CD4-positive, alpha-beta memory T cell (primary cell): ENCODE results near the gene PCGF3. TPM values are rescaled to one million over a fixed set of nuclear protein-coding genes. Genes with fewer than 3 reads are reported as not detected.
"Not testable (repeated sequence)": the region's sequence is repeated elsewhere in the genome, so short reads cannot be mapped to it uniquely, and the experiment has no call there.

Source experiments
- CTCF ChIA-PET: fragments of 350-600 bp; sonication (Branson Sonifier 250); formaldehyde crosslinking; loops from one replicate; lab custom pipeline; 2021; ENCODE audit warnings: inconsistent platforms; ENCODE audit not compliant: partially characterized antibody; lab: Charles Lee
- POLR2A ChIA-PET: fragments of 350-600 bp; sonication (Branson Sonifier 250); formaldehyde crosslinking; loops from one replicate; lab custom pipeline; 2021; ENCODE audit not compliant: partially characterized antibody; lab: Charles Lee
- DNase-seq, 5 donors: peaks; one replicate each; pipeline versions ENCODE4 v3.0.0 to v3.0.0-alpha.2; 2020 to 2022; ENCODE audit warnings: mixed read lengths in 1 of 5
- H3K27ac ChIP-seq: one replicate; pipeline ENCODE4 v1.7.0; 2013; ENCODE audit warnings: low read depth, low read length
- H3K27me3 ChIP-seq: 2 replicates; pipeline ENCODE4 v1.7.0; 2013; ENCODE audit warnings: mild to moderate bottlenecking, low read length, moderate library complexity; ENCODE audit not compliant: insufficient read depth
- H3K36me3 ChIP-seq: 2 replicates; pipeline ENCODE4 v1.7.0; 2013; ENCODE audit warnings: mild to moderate bottlenecking, low read length, moderate library complexity; ENCODE audit not compliant: insufficient read depth
- H3K4me1 ChIP-seq: 2 replicates; pipeline ENCODE4 v1.7.0; 2013; ENCODE audit warnings: mild to moderate bottlenecking, low read length, moderate library complexity; ENCODE audit not compliant: insufficient read depth
- H3K4me3 ChIP-seq, 2 donors: one replicate each; pipeline ENCODE4 v1.7.0; 2013; ENCODE audit warnings: low read length in 2 of 2, mild to moderate bottlenecking in 1 of 2
- H3K9me3 ChIP-seq, 2 donors: one replicate each; pipeline ENCODE4 v1.7.0; 2013; ENCODE audit warnings: low read length in 2 of 2, control low read depth in 1 of 2; ENCODE audit not compliant: control insufficient read depth in 1 of 2
- H3K27ac Mint-ChIP-seq, 7 donors: one replicate each; pipeline ENCODE4 v1.8.0; 2020 to 2021; ENCODE audit warnings: mixed read lengths in 7 of 7, mild to moderate bottlenecking in 6 of 7, inconsistent platforms in 3 of 7, moderate library complexity in 3 of 7
- H3K27me3 Mint-ChIP-seq, 2 donors: one replicate each; pipeline ENCODE4 v1.8.0; 2020 to 2021; ENCODE audit warnings: mixed read lengths in 2 of 2
- H3K36me3 Mint-ChIP-seq, 2 donors: one replicate each; pipeline ENCODE4 v1.8.0; 2020 to 2021; ENCODE audit warnings: mixed read lengths in 2 of 2, inconsistent platforms in 1 of 2, mild to moderate bottlenecking in 1 of 2
- H3K4me1 Mint-ChIP-seq, 4 donors: one replicate each; pipeline ENCODE4 v1.8.0; 2020 to 2021; ENCODE audit warnings: mixed read lengths in 4 of 4, mild to moderate bottlenecking in 1 of 4
- H3K4me3 Mint-ChIP-seq, 8 donors: one replicate each; pipeline ENCODE4 v1.8.0; 2020 to 2021; ENCODE audit warnings: mixed read lengths in 8 of 8, mild to moderate bottlenecking in 7 of 8, moderate library complexity in 6 of 8, inconsistent platforms in 3 of 8
- H3K9me3 Mint-ChIP-seq, 8 donors: one replicate each; pipeline ENCODE4 v1.8.0; 2020 to 2021; ENCODE audit warnings: mixed read lengths in 8 of 8, mild to moderate bottlenecking in 5 of 8, inconsistent platforms in 3 of 8, moderate library complexity in 1 of 8
- intact Hi-C: fragments of 100-400 bp; cut with micrococcal nuclease; formaldehyde crosslinking; loops from one replicate; pipeline ENCODE4 v1.15.1; 2023
- polyA plus RNA-seq, 2 donors: library from polyadenylated mRNA; unstranded; fragments of 300-500 nt; fragmentation: Illumina TruSeq; gene quantifications; one replicate each; pipeline ENCODE4 v1.2.3, GENCODE V29; 2021
- total RNA-seq, 2 experiments: library from RNA; stranded (reverse); gene quantifications; one replicate each; pipeline ENCODE4 v1.2.3, GENCODE V29; 2021

PCGF3 gene
- total and polyA plus RNA-seq, 4 experiments from 2014 or later = 2.9 to 73.8 (median 35.6) TPM

GRCh38 chr4:702618-703048, 3.0 kb upstream of the PCGF3 start:
- no peaks in the 10 kb centered on the region for H3K27me3 ChIP-seq
- Mint-ChIP-seq H3K9me3 (no peaks in the 10 kb centered on the region), H3K36me3 (no peaks in the 10 kb centered on the region), H3K27ac (peak overlapping the region in 3 of 7 donors; percentile 30 to 74 (median 52)), H3K4me1 (peaks cover 8 to 26% (median 11%) of the 10 kb centered on the region in 4 donors), H3K4me3 (peak overlapping the region in 2 of 8 donors; percentile 32 to 36), H3K27me3 (no peaks in the 10 kb centered on the region)
- no peak overlapping the region for H3K27ac ChIP-seq
- H3K9me3 ChIP-seq = no peaks in the 10 kb centered on the region
- no peaks in the 10 kb centered on the region for H3K36me3 ChIP-seq
- H3K4me3 ChIP-seq = no peak overlapping the region
- DNase-seq = no peak
- peaks cover 24% of the 10 kb centered on the region for H3K4me1 ChIP-seq
- CTCF ChIA-PET = no interaction called here
- POLR2A ChIA-PET = no interaction called here
- intact Hi-C loops = no loop called here

GRCh38 chr4:703336-704197, 2.1 kb upstream of the PCGF3 start:
- H3K9me3 ChIP-seq = no peaks in the 10 kb centered on the region
- H3K9me3 Mint-ChIP-seq = no peaks in the 10 kb centered on the region
- DNase-seq = no peak
- H3K27ac ChIP-seq = no peak overlapping the region
- no peaks in the 10 kb centered on the region for H3K27me3 Mint-ChIP-seq
- H3K4me3 Mint-ChIP-seq = no peak overlapping the region
- H3K27ac Mint-ChIP-seq = peak overlapping the region in 1 of 7 donors; percentile 51
- peaks cover 30% of the 10 kb centered on the region for H3K4me1 ChIP-seq
- no peaks in the 10 kb centered on the region for H3K27me3 ChIP-seq
- no peak overlapping the region for H3K4me3 ChIP-seq
- CTCF ChIA-PET = interaction anchor here (0.6 kb wide), 1 partner anchor 88 kb away, joined by 5 read pairs; no protein-coding TSS in a partner anchor
- H3K36me3 ChIP-seq = no peaks in the 10 kb centered on the region
- POLR2A ChIA-PET = no interaction called here
- no peaks in the 10 kb centered on the region for H3K36me3 Mint-ChIP-seq
- intact Hi-C loops = no loop called here
- H3K4me1 Mint-ChIP-seq = peaks cover 8 to 28% (median 13%) of the 10 kb centered on the region in 4 donors

- intact Hi-C loops = no loop called here
- no peak overlapping the region for H3K27ac ChIP-seq
- H3K36me3 Mint-ChIP-seq = no peaks in the 10 kb centered on the region
- H3K36me3 ChIP-seq = no peaks in the 10 kb centered on the region
- H3K27me3 ChIP-seq = no peaks in the 10 kb centered on the region
- DNase-seq = no peak
- H3K27ac Mint-ChIP-seq = peak overlapping the region in 2 of 7 donors; percentile 4 to 36
- no peaks in the 10 kb centered on the region for H3K9me3 Mint-ChIP-seq
- peaks cover 10 to 28% (median 17%) of the 10 kb centered on the region in 4 donors for H3K4me1 Mint-ChIP-seq
- no peaks in the 10 kb centered on the region for H3K27me3 Mint-ChIP-seq
- H3K4me3 ChIP-seq = no peak overlapping the region
- H3K4me1 ChIP-seq = peaks cover 35% of the 10 kb centered on the region
- POLR2A ChIA-PET = no interaction called here
- H3K4me3 Mint-ChIP-seq = peak overlapping the region in 4 of 8 donors; percentile 26 to 84 (median 50)
- no peaks in the 10 kb centered on the region for H3K9me3 ChIP-seq
- CTCF ChIA-PET = interaction anchor here (0.6 kb wide), 1 partner anchor 88 kb away, joined by 5 read pairs; no protein-coding TSS in a partner anchor
Observed at GRCh38 chr4:704198-704891, 1.3 kb upstream of the PCGF3 start.

GRCh38 chr4:704971-705277, 708 bp upstream of the PCGF3 start:
- CTCF ChIA-PET = no interaction called here
- Mint-ChIP-seq H3K36me3 (no peaks in the 10 kb centered on the region), H3K4me3 (peak overlapping the region; percentile 48 to 94 (median 82)), H3K27me3 (no peaks in the 10 kb centered on the region), H3K9me3 (no peaks in the 10 kb centered on the region), H3K4me1 (peaks cover 9 to 26% (median 16%) of the 10 kb centered on the region in 4 donors), H3K27ac (peak overlapping the region in 3 of 7 donors; percentile 70 to 77 (median 75))
- H3K9me3 ChIP-seq = no peaks in the 10 kb centered on the region
- POLR2A ChIA-PET = interaction anchor here (1.0 kb wide), 1 partner anchor 31 kb away, joined by 4 read pairs; the partner anchor contains the start of genes ATP5ME and MYL5
- H3K27ac ChIP-seq = peak overlapping the region; percentile 93
- H3K4me3 ChIP-seq = peak overlapping the region; percentile 59 to 65
- H3K36me3 ChIP-seq = no peaks in the 10 kb centered on the region
- H3K4me1 ChIP-seq = peaks cover 29% of the 10 kb centered on the region
- DNase-seq = no peak
- intact Hi-C loops = loop anchor here (1.0 kb wide), 2 partner anchors 31 to 77 kb away; partner anchors contain the start of genes ATP5ME and MYL5
- H3K27me3 ChIP-seq = no peaks in the 10 kb centered on the region

- H3K4me1 Mint-ChIP-seq = peaks cover 11 to 32% (median 16%) of the 10 kb centered on the region in 4 donors
- CTCF ChIA-PET, POLR2A ChIA-PET, H3K36me3 ChIP-seq, H3K9me3 Mint-ChIP-seq, H3K27me3 Mint-ChIP-seq, DNase-seq, H3K36me3 Mint-ChIP-seq, intact Hi-C loops, H3K27ac Mint-ChIP-seq, H3K27me3 ChIP-seq, H3K9me3 ChIP-seq: not testable (repeated sequence)
- H3K27ac ChIP-seq = peak overlapping the region; percentile 93
- peaks cover 29% of the 10 kb centered on the region for H3K4me1 ChIP-seq
- H3K4me3 Mint-ChIP-seq = peak overlapping the region in 3 of 8 donors; percentile 5 to 86 (median 8)
- H3K4me3 ChIP-seq = peak overlapping the region; percentile 59 to 69
Observed at GRCh38 chr4:706083-706633, 526 bp downstream of the PCGF3 start.

- Histone ChIP-seq H3K27ac (peak overlapping the region; percentile 93), H3K9me3 (no peaks in the 10 kb centered on the region), H3K4me3 (no peak overlapping the region), H3K27me3 (no peaks in the 10 kb centered on the region), H3K4me1 (peaks cover 29% of the 10 kb centered on the region), H3K36me3 (no peaks in the 10 kb centered on the region)
- ChIA-PET POLR2A (no interaction called here), CTCF (no interaction called here)
- H3K4me1 Mint-ChIP-seq = peaks cover 12 to 32% (median 16%) of the 10 kb centered on the region in 4 donors
- H3K4me3 Mint-ChIP-seq = no peak overlapping the region
- H3K27me3 Mint-ChIP-seq = no peaks in the 10 kb centered on the region
- H3K9me3 Mint-ChIP-seq = no peaks in the 10 kb centered on the region
- H3K36me3 Mint-ChIP-seq = peaks cover 0 to 2% of the 10 kb centered on the region in 2 donors
- H3K27ac Mint-ChIP-seq = no peak overlapping the region
- intact Hi-C loops = no loop called here
- DNase-seq = no peak
Observed at GRCh38 chr4:706834-707598, 1.4 kb downstream of the PCGF3 start.
